Suprapubic skin (tissue), 4 donors: ENCODE data around the gene PDE4B.

Source experiments
- CTCF ChIP-seq, 2 donors: fragments of 200-600 bp in 1 of 2; fragments of 450-650 bp in 1 of 2; sonication (generic) in 1 of 2; IDR thresholded peaks; one replicate each; pipeline ENCODE4 v1.5.1; 2016 to 2019; ENCODE audit warnings: antibody characterized with exemption in 2 of 2, mild to moderate bottlenecking in 1 of 2, moderate library complexity in 1 of 2
- EP300 ChIP-seq: sonication (generic); formaldehyde crosslinking; IDR thresholded peaks from one replicate; pipeline ENCODE4 v1.6.1; 2017; ENCODE audit warnings: antibody characterized with exemption
- POLR2A ChIP-seq, 2 donors: fragments of 450-650 bp; IDR thresholded peaks; one replicate each; pipeline ENCODE4 v1.6.1; 2017; ENCODE audit warnings: antibody characterized with exemption in 2 of 2, mild to moderate bottlenecking in 2 of 2, moderate library complexity in 2 of 2
- POLR2AphosphoS5 ChIP-seq, 3 donors: sonication (generic); formaldehyde crosslinking; IDR thresholded peaks; one replicate each; pipeline ENCODE4 v1.6.1; 2017; ENCODE audit warnings: antibody characterized with exemption in 3 of 3

GRCh38 chr1:66013371-66013770 lies 220.7 kb downstream of the PDE4B start:
- no peak for TF ChIP-seq POLR2A (IDR thresholded peaks at IDR 0.05)
- TF ChIP-seq CTCF (IDR thresholded peaks at IDR 0.05) = no peak
- no peak for TF ChIP-seq POLR2AphosphoS5 (IDR thresholded peaks at IDR 0.05)
- TF ChIP-seq EP300 = no peak
